Measurements from ENCODE around the gene IGFBP6.

The IGFBP6 gene, protein sequence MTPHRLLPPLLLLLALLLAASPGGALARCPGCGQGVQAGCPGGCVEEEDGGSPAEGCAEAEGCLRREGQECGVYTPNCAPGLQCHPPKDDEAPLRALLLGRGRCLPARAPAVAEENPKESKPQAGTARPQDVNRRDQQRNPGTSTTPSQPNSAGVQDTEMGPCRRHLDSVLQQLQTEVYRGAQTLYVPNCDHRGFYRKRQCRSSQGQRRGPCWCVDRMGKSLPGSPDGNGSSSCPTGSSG

DNA sequence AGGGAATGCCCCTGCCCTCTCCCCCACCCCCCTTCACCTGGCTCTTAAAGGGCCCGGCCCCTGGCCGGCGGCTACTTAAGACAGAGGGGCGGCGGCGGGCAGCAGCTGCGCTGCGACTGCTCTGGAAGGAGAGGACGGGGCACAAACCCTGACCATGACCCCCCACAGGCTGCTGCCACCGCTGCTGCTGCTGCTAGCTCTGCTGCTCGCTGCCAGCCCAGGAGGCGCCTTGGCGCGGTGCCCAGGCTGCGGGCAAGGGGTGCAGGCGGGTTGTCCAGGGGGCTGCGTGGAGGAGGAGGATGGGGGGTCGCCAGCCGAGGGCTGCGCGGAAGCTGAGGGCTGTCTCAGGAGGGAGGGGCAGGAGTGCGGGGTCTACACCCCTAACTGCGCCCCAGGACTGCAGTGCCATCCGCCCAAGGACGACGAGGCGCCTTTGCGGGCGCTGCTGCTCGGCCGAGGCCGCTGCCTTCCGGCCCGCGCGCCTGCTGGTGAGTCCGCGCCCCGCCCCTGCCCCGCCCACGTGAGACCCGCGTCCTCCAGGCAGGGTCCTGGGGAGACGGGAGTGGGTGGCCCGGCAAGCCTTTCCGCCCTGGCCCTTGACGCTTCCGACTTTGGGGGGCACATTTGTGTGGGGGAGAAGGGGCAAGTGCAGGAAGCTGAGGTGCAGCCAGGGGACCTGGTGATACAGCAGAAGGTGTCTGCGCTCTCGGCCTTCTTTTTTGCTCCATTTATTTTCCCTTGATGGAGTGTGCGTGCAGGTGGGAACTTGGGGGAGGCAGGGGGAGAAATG is at the start of gene IGFBP6:
IGFBP6 (plus strand) TSS at position 104 of the 790 bp plus-strand sequence; CDS start at position 155, 51 bp downstream.
- peak; percentile 70 for DNase-seq (ENCODE audit: low spot score)
- in situ Hi-C loops (cut with MboI; ENCODE audit: low sequenced_read_pairs, unreplicated experiment), result no loop called here
- TF ChIP-seq, protein P1, sequence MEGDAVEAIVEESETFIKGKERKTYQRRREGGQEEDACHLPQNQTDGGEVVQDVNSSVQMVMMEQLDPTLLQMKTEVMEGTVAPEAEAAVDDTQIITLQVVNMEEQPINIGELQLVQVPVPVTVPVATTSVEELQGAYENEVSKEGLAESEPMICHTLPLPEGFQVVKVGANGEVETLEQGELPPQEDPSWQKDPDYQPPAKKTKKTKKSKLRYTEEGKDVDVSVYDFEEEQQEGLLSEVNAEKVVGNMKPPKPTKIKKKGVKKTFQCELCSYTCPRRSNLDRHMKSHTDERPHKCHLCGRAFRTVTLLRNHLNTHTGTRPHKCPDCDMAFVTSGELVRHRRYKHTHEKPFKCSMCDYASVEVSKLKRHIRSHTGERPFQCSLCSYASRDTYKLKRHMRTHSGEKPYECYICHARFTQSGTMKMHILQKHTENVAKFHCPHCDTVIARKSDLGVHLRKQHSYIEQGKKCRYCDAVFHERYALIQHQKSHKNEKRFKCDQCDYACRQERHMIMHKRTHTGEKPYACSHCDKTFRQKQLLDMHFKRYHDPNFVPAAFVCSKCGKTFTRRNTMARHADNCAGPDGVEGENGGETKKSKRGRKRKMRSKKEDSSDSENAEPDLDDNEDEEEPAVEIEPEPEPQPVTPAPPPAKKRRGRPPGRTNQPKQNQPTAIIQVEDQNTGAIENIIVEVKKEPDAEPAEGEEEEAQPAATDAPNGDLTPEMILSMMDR (IDR thresholded peaks at IDR 0.05; ENCODE audit: borderline replicate concordance, control extremely low read depth, extremely low read depth, insufficient read depth, missing control alignments), result no peak

DNA sequence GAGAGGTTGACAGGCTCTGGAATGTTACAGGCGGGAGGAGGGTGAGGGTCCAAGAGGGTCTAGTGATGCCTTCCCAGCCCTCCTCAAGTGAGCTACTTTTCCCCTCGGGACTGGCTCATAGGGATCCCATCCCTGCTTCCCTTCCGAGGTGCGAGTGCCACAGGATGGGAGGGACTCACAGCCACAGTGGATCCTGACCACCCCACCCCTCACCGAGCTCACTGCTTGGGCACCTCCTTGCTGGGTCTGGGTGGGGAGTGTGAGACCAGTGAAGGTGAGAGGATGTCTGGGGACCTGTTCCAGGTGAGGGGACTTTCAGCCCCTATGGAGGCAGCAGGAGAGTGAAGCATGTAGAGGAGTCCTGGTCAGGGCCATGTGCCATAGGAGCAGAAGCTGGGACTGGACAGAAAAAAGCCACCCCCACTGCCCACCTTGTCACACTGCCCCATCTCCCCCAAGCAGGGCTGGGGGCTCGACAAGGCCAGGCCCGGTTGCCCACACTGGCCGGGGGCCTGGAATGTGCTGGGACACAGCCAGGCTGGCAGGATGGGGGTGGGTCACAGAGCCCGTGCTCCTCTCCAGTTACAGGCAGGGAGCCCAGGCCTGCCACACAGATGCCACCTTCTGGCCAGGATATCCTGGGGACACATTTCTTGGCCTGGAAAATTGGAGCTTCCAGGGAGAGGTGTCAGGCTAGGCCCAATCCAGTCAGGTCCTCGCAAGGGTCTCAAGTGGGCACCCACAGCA is 49.3 kb upstream of the IGFBP6 start:
- TF ChIP-seq, protein P1 (IDR thresholded peaks at IDR 0.05; ENCODE audit: borderline replicate concordance, control extremely low read depth, extremely low read depth, insufficient read depth, missing control alignments), result no peak
- no peak for DNase-seq (ENCODE audit: low spot score)
- in situ Hi-C loops (cut with MboI; ENCODE audit: low sequenced_read_pairs, unreplicated experiment), result no loop called here

DNA sequence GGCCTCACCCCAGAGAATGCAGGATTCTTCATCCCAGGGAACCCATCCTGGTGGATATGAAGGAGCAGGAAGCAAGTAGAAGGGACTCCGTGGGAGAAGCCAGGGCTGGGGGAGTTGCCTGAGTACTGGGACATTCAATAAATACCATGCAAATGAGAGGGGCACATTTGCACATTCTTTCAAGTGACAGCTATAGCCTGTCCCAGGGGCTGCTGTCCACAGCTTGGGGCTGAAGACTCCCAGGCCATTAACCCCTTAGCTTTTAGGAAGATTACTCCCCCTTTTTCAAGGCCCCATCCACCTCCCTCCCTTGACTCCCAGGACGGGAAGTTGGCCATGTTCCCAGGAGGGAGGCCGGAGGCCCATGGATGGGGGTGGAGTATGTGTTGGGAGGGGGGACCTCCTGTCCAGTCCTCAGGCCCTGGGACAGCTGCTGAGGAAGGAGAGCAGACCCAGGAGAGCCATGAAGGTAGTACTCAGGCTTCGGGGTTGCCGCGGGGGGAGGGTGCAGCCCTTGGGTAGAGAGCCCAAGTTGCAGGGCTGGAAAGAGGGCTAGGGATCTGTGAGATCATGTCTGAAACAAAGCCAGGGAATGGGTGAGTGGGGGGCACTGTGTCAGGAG is 48.6 kb upstream of the IGFBP6 start:
- in situ Hi-C loops (cut with MboI; ENCODE audit: low sequenced_read_pairs, unreplicated experiment), result no loop called here
- no peak for DNase-seq (ENCODE audit: low spot score)
- TF ChIP-seq, protein P1 (IDR thresholded peaks at IDR 0.05; ENCODE audit: borderline replicate concordance, control extremely low read depth, extremely low read depth, insufficient read depth, missing control alignments), result no peak

DNA sequence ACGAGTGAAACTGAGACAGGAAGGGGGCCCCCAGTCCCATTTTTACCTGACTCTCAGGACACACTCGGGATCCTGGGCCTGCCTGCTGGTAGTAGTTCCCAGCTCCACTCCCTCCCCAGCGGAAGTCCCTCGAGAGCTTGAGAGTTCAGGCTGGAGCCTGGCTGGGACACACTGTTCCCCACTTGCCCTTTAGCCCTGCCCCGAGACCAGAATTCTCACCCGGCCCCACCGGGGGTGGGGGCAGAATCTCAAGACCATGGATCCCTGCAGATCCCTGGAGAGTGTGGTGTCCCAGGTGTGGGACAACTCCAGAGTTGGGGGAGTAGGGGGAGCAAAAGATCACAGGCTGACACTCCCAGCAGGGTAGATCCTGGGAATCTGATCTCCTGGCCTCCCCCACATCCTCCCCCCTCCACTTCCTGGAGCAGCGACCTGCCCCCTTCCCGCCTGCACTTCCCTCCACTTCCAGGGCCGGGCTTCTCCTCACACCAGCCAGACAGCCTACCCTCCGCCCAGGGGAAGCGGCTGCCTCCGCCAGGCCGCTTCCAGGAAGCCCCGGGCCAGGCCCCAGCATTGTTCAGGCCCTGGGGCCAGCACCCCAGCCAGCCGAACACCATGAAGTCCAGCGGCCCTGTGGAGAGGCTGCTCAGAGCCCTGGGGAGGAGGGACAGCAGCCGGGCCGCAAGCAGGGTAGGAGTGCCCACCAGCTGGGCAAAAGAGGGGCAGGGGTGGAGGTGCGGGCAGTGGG is 47.7 kb upstream of the IGFBP6 start, which contains the start of gene TNS2:
TNS2 (plus strand) TSS at position 495 of the 748 bp plus-strand sequence; CDS start at position 616, 121 bp downstream.
- in situ Hi-C loops (cut with MboI; ENCODE audit: low sequenced_read_pairs, unreplicated experiment), result no loop called here
- DNase-seq (ENCODE audit: low spot score), result no peak
- TF ChIP-seq, protein P1 (IDR thresholded peaks at IDR 0.05; ENCODE audit: borderline replicate concordance, control extremely low read depth, extremely low read depth, insufficient read depth, missing control alignments), result no peak

DNA sequence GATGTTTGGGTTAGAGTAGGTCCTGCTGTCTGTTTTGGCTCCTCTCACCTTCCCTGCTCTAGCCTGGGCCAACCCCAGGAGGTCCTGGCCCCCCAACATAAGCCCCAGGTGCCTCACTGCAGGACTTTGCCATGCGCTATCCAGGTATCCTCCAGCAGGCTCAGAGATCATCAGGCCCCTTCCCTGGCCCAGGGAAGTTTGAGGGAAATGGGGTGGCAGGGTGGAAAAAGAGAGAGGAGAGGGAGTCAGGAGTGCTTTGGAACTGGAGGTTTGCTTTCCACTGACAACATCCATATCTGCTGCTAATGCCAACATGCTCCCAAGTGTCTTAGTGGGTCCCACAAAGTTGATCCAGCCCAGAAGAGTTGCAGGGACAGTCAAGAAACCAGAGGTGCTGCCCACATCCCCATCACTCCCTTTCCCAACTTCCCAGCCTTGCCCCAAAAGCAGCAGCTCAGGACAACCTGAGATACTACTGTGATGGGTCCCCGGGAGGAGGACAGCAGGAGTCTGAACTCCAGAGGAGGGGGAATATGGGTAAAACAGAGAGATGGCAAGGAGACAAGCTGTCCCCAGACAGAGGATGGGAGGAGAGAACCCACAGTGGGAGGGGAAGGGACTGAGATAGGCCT is 46.9 kb upstream of the IGFBP6 start:
- DNase-seq (ENCODE audit: low spot score), result no peak
- TF ChIP-seq, protein P1 (IDR thresholded peaks at IDR 0.05; ENCODE audit: borderline replicate concordance, control extremely low read depth, extremely low read depth, insufficient read depth, missing control alignments), result no peak
- in situ Hi-C loops (cut with MboI; ENCODE audit: low sequenced_read_pairs, unreplicated experiment), result no loop called here

Data from GM13976 (cell line).